Measurements from ENCODE around the gene RELN. TPM values are rescaled to one million over a fixed set of nuclear protein-coding genes. Genes with fewer than 3 reads are reported as not detected.
"Not testable (repeated sequence)": the region's sequence is repeated elsewhere in the genome, so short reads cannot be mapped to it uniquely, and the experiment has no call there.

Gene RELN
- total RNA-seq, 2 donors from 2014 or later: 6.9 to 8.0 TPM

GRCh38 chr7:103915680-103916357 is 73.6 kb downstream of the RELN start:
- Histone ChIP-seq H3K36me3 (no peaks in the 10 kb centered on the region), H3K4me1 (no peaks in the 10 kb centered on the region), H3K4me3 (no peak overlapping the region), H3K9me3 (no peaks in the 10 kb centered on the region), H3K27me3 (no peaks in the 10 kb centered on the region), H3K27ac (no peak overlapping the region)
- no peak for DNase-seq (ENCODE audit: low spot score)
- TF ChIP-seq CTCF (IDR thresholded peaks at IDR 0.05): no peak

GRCh38 chr7:103914147-103914899 is 75.1 kb downstream of the RELN start:
- Histone ChIP-seq H3K27ac (no peak overlapping the region), H3K9me3 (no peaks in the 10 kb centered on the region), H3K36me3 (no peaks in the 10 kb centered on the region), H3K4me1 (no peaks in the 10 kb centered on the region), H3K4me3 (no peak overlapping the region), H3K27me3 (no peaks in the 10 kb centered on the region)
- no peak for DNase-seq (ENCODE audit: low spot score)
- TF ChIP-seq CTCF (IDR thresholded peaks at IDR 0.05): no peak

- Histone ChIP-seq H3K36me3 (no peaks in the 10 kb centered on the region), H3K9me3 (no peaks in the 10 kb centered on the region), H3K4me1 (no peaks in the 10 kb centered on the region), H3K27ac (no peak overlapping the region), H3K4me3 (no peak overlapping the region), H3K27me3 (no peaks in the 10 kb centered on the region)
- no peak for TF ChIP-seq CTCF (IDR thresholded peaks at IDR 0.05)
- DNase-seq (ENCODE audit: low spot score): no peak
These were observed 76.4 kb downstream of the RELN start for GRCh38 chr7:103912891-103913605.

- H3K36me3 ChIP-seq; H3K9me3 ChIP-seq; H3K27me3 ChIP-seq; H3K4me3 ChIP-seq; H3K27ac ChIP-seq; DNase-seq (ENCODE audit: low spot score); H3K4me1 ChIP-seq: not testable (repeated sequence)
These were observed 78.4 kb downstream of the RELN start for GRCh38 chr7:103911015-103911414.

GRCh38 chr7:103905997-103906396 is 83.5 kb downstream of the RELN start:
- no peak overlapping the region for H3K4me3 ChIP-seq
- no peaks in the 10 kb centered on the region for H3K9me3 ChIP-seq
- no peak for TF ChIP-seq CTCF (IDR thresholded peaks at IDR 0.05)
- no peaks in the 10 kb centered on the region for H3K27me3 ChIP-seq
- H3K27ac ChIP-seq: no peak overlapping the region
- no peaks in the 10 kb centered on the region for H3K4me1 ChIP-seq
- DNase-seq (ENCODE audit: low spot score): no peak
- no peaks in the 10 kb centered on the region for H3K36me3 ChIP-seq

GRCh38 chr7:103902917-103903316 is 86.5 kb downstream of the RELN start:
- Histone ChIP-seq H3K36me3 (no peaks in the 10 kb centered on the region), H3K27ac (no peak overlapping the region), H3K4me3 (no peak overlapping the region), H3K27me3 (no peaks in the 10 kb centered on the region), H3K9me3 (no peaks in the 10 kb centered on the region), H3K4me1 (no peaks in the 10 kb centered on the region)
- no peak for DNase-seq (ENCODE audit: low spot score)
- TF ChIP-seq CTCF (IDR thresholded peaks at IDR 0.05): no peak

GRCh38 chr7:103896826-103897225 is 92.6 kb downstream of the RELN start:
- H3K36me3 ChIP-seq; H3K27ac ChIP-seq; H3K4me3 ChIP-seq; DNase-seq (ENCODE audit: low spot score); H3K9me3 ChIP-seq; H3K4me1 ChIP-seq; H3K27me3 ChIP-seq: not testable (repeated sequence)
